Breast epithelium (tissue), 3 donors: ENCODE results near the gene LMBR1.

Experiments
- CTCF ChIP-seq, 3 donors: fragments of 450-650 bp; IDR thresholded peaks; one replicate each; pipeline ENCODE4 v1.5.1; 2016 to 2017; ENCODE audit warnings: antibody characterized with exemption in 3 of 3, mild to moderate bottlenecking in 3 of 3, moderate library complexity in 3 of 3
- POLR2A ChIP-seq: fragments of 450-650 bp; IDR thresholded peaks from one replicate; pipeline ENCODE4 v1.6.1; 2016; ENCODE audit warnings: antibody characterized with exemption, mild to moderate bottlenecking, moderate library complexity
- POLR2AphosphoS5 ChIP-seq, 3 donors: sonication (generic); formaldehyde crosslinking; IDR thresholded peaks; one replicate each; pipeline ENCODE4 v1.6.1; 2017; ENCODE audit warnings: antibody characterized with exemption in 3 of 3

- TF ChIP-seq POLR2AphosphoS5 (IDR thresholded peaks at IDR 0.05): no peak
- TF ChIP-seq CTCF (IDR thresholded peaks at IDR 0.05): no peak
- TF ChIP-seq POLR2A: no peak
Observed at GRCh38 chr7:156836443-156836842, 56.5 kb downstream of the LMBR1 start.
